AG10803 (cell line): ENCODE results near the gene TEX19.
"Not testable (repeated sequence)": the region's sequence is repeated elsewhere in the genome, so short reads cannot be mapped to it uniquely, and the experiment has no call there.

ENCODE experiments used
- DNase-seq: peaks from one replicate; pipeline ENCODE4 v3.0.0; 2010; ENCODE audit warnings: low read depth
- H3K4me3 ChIP-seq: 2 replicates; pipeline ENCODE4 v1.5.1; 2011; ENCODE audit warnings: mild to moderate bottlenecking, low read length, control low read depth
- CTCF ChIP-seq: conservative IDR thresholded peaks from 2 replicates; pipeline ENCODE4 v1.5.1; 2011; ENCODE audit warnings: mild to moderate bottlenecking, low read length, control low read depth, inconsistent platforms

Gene TEX19

GRCh38 chr17:82345151-82345976 is 13.7 kb upstream of the TEX19 start:
- TF ChIP-seq CTCF: no peak
- H3K4me3 ChIP-seq: no peak overlapping the region
- DNase-seq: no peak

- no peak for DNase-seq
- no peak overlapping the region for H3K4me3 ChIP-seq
- no peak for TF ChIP-seq CTCF
Observed at GRCh38 chr17:82346342-82347300, 12.4 kb upstream of the TEX19 start.

GRCh38 chr17:82347994-82348393 is 11.1 kb upstream of the TEX19 start:
- not testable (repeated sequence) for DNase-seq, H3K4me3 ChIP-seq

DNA sequence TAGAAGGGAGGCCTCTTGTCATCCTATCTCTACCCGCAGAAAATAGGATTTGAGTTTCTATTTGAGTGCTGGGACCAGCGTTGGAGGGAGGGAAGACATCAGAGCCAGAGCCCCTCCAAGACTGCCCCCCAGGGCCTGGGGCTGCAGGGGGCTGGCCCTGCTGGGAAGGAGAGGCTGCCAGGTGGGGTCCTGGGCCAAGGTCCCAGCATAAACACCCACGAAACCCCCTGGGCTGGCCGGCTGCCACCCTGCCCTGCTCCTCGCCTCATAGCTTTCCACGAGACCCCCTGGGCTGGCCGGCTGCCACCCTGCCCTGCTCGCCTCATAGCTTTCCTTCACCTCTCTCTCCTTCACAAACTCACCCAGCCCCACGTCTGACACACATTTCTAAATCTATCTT is 10.6 kb upstream of the TEX19 start:
- no peak overlapping the region for H3K4me3 ChIP-seq
- TF ChIP-seq CTCF: no peak
- DNase-seq: no peak

DNA sequence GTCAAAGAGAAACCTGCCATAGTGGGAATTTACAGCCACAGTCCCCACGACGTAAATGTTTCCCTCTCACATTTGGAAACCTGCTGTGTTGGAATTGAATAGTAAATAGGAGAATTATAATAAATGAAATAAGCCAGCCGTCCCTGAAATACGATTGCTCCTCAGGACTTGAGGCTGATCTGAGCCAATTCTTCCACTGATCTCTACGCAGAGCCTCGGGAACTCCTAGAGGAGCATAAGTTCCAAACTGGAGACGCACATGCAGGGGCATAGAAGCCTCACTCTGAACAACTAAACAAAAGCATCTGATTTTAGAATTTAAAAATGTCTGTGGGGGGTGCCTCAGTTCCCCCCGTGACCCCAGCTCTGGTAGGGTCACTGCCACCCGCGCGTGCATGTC is 10.2 kb upstream of the TEX19 start:
- peak; percentile 19 for DNase-seq
- no peak overlapping the region for H3K4me3 ChIP-seq
- TF ChIP-seq CTCF: no peak

- TF ChIP-seq CTCF: no peak
- H3K4me3 ChIP-seq: no peak overlapping the region
- DNase-seq: peak; percentile 84
Observed at GRCh38 chr17:82349287-82349701, 9.8 kb upstream of the TEX19 start.

DNA sequence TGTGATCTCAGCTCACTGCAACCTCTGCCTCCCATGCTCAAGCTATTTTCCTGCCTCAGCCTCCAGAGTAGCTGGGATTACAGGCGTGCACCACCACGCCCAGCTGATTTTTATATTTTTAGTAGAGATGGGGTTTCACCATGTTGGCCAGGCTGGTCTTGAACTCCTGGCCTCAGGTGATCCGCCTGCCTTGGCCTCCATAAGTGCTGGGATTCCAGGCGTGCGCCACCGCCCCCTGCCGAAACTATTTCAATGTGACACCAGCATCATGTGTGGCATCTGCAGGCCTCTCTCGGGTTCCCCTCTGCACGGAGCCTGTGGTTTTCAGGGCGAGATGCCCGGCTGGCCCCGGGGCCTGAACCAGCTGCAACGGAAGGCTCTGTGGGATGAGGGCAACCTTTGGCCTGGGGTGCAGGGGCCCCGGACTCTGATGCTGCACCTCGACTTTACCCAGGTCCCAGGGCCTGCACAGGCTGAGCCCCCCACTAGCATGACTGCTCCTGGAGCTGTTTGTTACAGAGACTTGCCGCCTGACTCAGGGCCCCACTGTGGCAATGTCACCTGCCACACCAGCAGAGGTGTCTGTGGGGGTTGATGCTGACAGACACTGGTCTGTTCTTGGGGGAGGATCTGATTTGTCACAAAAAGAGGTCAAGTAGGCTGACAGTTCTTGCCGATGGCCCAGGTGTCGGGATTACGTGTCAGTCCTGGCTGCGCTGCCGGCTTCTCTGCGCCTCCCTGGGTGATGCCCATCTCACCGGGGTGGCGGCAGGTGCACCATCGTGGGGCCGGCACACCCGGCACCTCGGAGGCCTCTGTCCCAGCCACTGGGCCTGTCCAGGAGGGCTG is 8.6 kb upstream of the TEX19 start:
- peak; percentile 28 for DNase-seq
- H3K4me3 ChIP-seq: no peak overlapping the region
- 0 out of 2 replicates have a peak, but pooled peaks have one; percentile 6 for TF ChIP-seq CTCF
